Measurements from ENCODE around the gene USP24.

DNA sequence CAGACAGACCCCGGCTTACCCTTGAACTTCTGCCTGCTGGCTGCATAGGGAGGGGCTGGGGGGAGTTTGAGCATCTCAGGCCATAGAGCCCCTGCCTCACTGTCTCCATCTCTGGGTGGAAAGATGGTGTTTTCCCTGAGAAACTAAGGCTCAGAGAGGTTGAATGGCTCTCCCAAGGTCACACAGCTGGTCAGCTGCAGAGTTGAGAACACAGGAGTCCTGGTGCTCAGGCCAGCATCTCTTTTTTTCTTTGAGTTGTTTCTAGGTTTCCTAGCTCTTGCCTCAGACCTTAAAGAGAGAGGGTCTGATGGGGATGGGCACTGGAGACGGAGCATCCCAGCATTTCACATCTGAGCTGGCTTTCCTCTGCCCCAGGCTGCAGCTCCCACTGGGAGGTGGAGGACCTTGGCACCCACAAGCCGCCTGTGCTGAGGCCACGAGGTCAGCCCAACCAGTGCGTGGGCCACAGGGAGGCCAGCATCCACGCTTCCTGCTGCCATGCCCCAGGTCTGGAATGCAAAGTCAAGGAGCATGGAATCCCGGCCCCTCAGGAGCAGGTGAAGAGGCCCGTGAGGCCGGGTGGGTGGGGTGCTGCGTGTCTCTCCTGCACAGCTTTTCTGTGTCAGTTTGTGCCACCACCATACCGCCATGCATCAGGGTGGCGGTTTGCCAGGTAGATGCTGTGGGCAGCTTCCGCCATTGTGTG, 154.0 kb downstream of the USP24 start:
- TF ChIP-seq EZH2 (IDR thresholded peaks at IDR 0.05; ENCODE audit: low read length, unreplicated experiment): no peak
- TF ChIP-seq, protein P1, sequence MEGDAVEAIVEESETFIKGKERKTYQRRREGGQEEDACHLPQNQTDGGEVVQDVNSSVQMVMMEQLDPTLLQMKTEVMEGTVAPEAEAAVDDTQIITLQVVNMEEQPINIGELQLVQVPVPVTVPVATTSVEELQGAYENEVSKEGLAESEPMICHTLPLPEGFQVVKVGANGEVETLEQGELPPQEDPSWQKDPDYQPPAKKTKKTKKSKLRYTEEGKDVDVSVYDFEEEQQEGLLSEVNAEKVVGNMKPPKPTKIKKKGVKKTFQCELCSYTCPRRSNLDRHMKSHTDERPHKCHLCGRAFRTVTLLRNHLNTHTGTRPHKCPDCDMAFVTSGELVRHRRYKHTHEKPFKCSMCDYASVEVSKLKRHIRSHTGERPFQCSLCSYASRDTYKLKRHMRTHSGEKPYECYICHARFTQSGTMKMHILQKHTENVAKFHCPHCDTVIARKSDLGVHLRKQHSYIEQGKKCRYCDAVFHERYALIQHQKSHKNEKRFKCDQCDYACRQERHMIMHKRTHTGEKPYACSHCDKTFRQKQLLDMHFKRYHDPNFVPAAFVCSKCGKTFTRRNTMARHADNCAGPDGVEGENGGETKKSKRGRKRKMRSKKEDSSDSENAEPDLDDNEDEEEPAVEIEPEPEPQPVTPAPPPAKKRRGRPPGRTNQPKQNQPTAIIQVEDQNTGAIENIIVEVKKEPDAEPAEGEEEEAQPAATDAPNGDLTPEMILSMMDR (conservative IDR thresholded peaks at IDR 0.05; ENCODE audit: low read depth, low read length): no peak

Measured in PC-3 (cell line).